GM08714 (cell line): ENCODE measurements around the gene COL9A3.

Source experiments
- H3K4me3 ChIP-seq: fragments of 200-500 bp; sonication (Bioruptor generic); 2 replicates; pipeline ENCODE4 v1.5.1; 2014; ENCODE audit warnings: mild to moderate bottlenecking, low read length, inconsistent platforms
- ZNF274 ChIP-seq: IDR thresholded peaks from 2 replicates; pipeline ENCODE4 v1.6.1; 2012; ENCODE audit warnings: mild to moderate bottlenecking, low read depth, low read length

COL9A3 gene

DNA sequence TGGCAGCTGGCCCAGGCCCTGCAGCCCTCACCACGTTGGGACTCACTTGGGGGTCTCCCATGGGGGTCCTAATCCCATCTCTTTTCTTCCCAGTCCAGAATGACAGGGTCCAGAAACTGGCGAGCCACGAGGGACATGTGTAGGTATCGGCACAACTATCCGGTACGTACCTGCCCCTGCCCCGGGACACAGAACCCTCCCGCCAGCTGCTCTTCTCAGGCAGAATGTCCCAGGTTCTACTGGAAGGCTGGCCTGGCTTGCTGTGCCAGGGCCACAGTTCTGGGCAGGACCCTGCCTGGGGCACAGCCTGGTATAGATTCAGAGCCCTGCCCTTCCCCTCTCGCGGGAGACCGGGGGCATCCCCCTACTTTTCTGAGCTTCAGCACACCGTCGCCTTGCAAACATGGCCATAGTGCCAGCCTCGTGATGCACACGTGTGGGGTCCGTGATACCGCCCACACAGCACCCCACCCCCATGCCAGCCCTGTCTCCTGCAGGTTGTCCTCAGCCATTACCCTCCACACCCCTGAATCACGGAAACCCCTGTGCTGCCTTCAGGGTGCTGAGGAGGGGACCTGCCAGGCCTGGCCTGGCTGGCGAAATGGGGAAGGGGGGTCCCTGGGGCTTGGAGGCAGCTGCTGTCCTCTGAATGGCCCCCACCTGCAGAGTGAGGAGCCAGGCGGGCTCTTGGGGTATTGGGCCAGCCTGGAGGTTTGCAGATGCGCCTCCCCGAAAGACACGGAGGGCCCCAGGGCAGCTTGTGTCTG lies 9.2 kb upstream of the COL9A3 start:
- TF ChIP-seq ZNF274: no peak
- H3K4me3 ChIP-seq: no peak overlapping the region

GRCh38 chr20:62808211-62808865 lies 8.5 kb upstream of the COL9A3 start:
- H3K4me3 ChIP-seq: no peak overlapping the region
- no peak for TF ChIP-seq ZNF274

GRCh38 chr20:62809530-62810428 lies 7.1 kb upstream of the COL9A3 start:
- TF ChIP-seq ZNF274: no peak
- H3K4me3 ChIP-seq: no peak overlapping the region

DNA sequence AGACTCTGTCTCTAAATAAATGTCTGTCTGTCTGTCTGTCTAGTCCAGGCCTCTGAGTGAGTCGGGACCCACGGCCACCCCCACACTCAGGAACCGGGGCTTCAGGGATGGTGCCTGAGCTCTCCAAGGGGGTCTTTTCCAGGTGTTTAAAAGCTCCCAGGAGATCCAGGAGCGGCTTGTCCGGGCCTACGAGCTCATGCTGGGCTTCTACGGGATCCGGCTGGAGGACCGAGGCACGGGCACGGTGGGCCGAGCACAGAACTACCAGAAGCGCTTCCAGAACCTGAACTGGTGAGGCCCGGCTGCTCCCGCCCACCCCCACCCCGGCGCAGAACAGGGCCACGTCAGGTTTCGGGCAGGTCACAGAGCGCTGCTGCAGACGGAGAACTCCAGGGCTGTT lies 5.5 kb upstream of the COL9A3 start:
- TF ChIP-seq ZNF274: no peak
- no peak overlapping the region for H3K4me3 ChIP-seq

DNA sequence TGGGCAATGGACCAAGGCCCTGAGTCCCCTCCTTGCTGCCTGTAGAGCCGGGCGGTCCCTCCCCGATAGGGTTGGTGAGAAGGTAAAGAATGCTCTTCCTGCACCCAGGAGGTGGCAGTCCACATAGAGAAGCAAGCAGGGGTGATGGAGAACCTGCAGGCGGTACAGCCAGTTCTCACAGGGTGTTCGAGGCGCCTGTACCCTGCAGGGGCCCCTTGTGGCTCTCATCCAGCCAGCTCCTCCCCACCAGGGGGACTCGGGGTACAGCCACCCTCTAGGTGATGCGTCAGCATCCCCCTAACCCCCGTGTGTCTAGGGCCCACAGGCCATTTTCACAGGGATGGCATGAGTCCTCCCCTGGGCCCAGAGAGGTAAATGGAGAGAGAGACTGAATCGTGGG lies 5.1 kb upstream of the COL9A3 start:
- no peak overlapping the region for H3K4me3 ChIP-seq

DNA sequence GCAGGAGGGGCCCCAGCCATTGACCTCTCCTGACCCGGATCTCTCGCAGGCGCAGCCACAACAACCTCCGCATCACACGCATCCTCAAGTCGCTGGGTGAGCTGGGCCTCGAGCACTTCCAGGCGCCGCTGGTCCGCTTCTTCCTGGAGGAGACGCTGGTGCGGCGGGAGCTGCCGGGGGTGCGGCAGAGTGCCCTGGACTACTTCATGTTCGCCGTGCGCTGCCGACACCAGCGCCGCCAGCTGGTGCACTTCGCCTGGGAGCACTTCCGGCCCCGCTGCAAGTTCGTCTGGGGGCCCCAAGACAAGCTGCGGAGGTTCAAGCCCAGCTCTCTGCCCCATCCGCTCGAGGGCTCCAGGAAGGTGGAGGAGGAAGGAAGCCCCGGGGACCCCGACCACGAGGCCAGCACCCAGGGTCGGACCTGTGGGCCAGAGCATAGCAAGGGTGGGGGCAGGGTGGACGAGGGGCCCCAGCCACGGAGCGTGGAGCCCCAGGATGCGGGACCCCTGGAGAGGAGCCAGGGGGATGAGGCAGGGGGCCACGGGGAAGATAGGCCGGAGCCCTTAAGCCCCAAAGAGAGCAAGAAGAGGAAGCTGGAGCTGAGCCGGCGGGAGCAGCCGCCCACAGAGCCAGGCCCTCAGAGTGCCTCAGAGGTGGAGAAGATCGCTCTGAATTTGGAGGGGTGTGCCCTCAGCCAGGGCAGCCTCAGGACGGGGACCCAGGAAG lies 4.5 kb upstream of the COL9A3 start:
- no peak overlapping the region for H3K4me3 ChIP-seq
- TF ChIP-seq ZNF274: no peak

More for the DNA sequence above, 5.1 kb upstream of the COL9A3 start:
- TF ChIP-seq ZNF274: no peak

GRCh38 chr20:62812907-62813200 lies 4.0 kb upstream of the COL9A3 start:
- TF ChIP-seq ZNF274: no peak
- no peak overlapping the region for H3K4me3 ChIP-seq

DNA sequence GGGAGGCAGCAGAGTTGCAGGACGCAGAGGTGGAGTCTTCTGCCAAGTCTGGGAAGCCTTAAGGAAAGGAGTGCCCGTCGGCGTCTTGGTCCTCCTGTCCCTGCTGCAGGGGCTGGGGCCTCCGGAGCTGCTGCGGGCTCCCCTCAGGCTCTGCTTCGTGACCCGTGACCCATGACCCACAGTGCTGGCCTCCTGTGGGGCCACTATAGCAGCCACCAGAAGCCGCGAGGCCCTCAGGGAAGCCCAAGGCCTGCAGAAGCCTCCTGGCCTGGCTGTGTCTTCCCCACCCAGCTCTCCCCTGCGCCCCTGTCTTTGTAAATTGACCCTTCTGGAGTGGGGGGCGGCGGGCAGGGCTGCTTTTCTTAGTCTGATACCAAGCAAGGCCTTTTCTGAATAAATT lies 3.3 kb upstream of the COL9A3 start:
- TF ChIP-seq ZNF274: no peak
- H3K4me3 ChIP-seq: no peak overlapping the region

DNA sequence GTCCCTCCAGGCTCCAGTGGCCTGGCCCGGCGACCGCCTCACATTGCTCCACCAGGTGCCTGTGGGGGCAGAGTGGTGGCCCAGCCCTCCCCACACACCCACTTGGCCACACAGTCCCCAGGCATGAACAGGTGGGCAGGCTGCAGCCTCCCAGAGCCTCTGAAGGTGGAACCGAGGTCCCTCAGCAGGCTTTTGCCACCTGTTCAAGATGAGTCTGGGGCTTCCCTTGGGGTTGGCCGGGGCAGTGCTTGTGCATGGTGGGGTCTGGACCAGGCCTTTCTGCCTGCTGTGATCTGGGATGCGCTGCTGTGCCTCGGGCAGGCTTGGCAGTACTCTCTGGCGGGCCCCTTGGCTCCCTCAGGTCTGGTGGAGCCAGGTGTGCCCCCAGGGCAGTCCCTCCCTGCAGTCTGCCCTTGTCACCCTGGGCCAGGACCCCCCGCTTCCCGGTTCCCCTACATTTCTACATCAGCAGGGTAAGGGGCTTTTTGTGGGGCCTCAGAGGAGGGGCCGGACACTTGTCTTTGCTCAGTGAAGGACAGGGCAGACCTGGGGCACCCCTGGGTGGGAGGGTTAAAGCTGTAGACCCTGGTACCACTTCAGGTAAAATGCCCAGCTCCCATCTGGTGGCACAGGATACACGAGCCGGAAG lies 2.7 kb upstream of the COL9A3 start:
- no peak overlapping the region for H3K4me3 ChIP-seq
- TF ChIP-seq ZNF274: no peak

DNA sequence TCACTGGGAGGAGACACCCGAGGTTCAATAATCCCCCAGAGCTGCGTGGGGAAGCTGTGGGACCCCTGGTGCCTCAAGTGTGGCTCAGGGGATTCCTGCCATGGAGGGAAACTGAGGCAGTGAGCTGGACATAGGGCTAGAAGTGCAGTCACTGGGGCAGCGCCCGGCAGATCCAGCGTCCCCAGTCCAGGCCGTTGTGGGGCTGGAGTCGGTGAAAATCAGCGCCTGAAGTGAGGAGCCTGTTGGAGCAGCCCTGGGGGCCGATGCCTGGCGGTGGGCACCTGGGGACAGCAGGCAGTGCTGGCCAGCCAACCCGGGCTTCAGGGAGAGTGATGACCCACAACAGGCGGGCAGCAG lies 2.2 kb upstream of the COL9A3 start:
- no peak for TF ChIP-seq ZNF274
- no peak overlapping the region for H3K4me3 ChIP-seq

- no peak for TF ChIP-seq ZNF274
- no peak overlapping the region for H3K4me3 ChIP-seq
Observed at GRCh38 chr20:62815066-62815991, 1.5 kb upstream of the COL9A3 start.

DNA sequence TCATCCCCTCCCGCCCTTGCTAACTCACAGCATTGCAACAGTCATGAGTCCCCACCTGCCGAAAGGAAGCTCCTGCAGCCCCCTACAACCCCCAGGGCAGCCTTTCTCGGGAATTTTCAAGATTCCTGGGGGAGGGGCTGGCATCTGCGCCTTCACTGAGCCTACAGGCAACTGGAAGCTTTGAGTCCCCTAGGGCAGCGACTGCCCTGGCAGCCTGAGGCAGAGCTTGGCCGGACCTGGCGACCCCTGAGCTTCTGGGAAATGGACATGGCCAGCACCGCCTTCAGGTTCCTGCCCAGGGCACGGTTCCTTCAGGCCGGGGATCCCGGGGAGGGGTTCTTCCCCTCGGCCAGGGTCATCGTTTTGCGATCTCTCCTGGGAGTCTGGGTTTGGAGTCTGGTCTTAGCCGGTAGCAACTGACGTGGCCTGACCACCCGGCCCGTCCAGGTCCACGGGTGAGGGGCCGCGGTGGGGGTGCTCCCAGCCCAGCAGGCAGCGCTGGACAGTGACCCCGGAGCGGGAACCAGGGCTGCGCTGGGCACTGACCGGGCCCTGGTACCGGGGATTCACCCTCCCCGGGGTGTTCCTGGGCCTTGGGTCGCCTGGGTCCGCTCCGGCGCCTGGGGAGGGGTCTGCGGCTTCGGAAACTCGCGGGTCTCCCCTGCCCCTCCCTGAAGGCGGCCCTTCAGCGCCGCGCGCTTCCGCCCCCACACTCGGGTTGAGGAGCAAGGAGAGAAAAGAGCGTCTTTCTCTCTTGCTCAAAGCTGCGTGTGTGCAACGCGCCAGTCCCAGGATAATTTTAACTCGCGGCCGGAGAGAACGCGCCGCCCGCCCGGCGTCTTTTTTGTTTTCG lies 593 bp upstream of the COL9A3 start:
- no peak overlapping the region for H3K4me3 ChIP-seq
- TF ChIP-seq ZNF274: no peak
